Smooth muscle cell of trachea (primary cell): Measurements from ENCODE around the gene ALS2CL. TPM values are rescaled to one million over a fixed set of nuclear protein-coding genes. Genes with fewer than 3 reads are reported as not detected.

Experiments
- total RNA-seq: library from RNA; depleted of rRNA; stranded (reverse); fragments of >200 nt; gene quantifications from 2 replicates; pipeline ENCODE4 v1.2.1, GENCODE V29; 2014

ALS2CL gene
- total RNA-seq: 0.87 and 2.5 TPM in 2 replicates

GRCh38 chr3:46693038-46693891 is at the start of gene ALS2CL:
Gene ALS2CL (minus strand): TSS chr3:46693679. CDS start chr3:46689440, 4,239 bp downstream.

GRCh38 chr3:46717447-46718231 is 24.2 kb upstream of the ALS2CL start, which contains the start of gene PRSS50:
Gene PRSS50 (minus strand): TSS chr3:46717869. CDS start chr3:46717824, 45 bp downstream.

GRCh38 chr3:46701181-46701939 is 7.9 kb upstream of the ALS2CL start, which contains the start of gene TMIE:
Gene TMIE (plus strand): TSS chr3:46701392. CDS start chr3:46701488, 96 bp downstream.

Other genes with a start within 250 kb of the ALS2CL start
- gene LTF, start 228.8 kb downstream of the ALS2CL start, total RNA-seq: not detected in 2 replicates
- gene RTP3, start 195.7 kb downstream of the ALS2CL start, total RNA-seq: not detected in 2 replicates
- gene LRRC2, start 127.4 kb downstream of the ALS2CL start, total RNA-seq: under 0.01 and 0.99 TPM in 2 replicates
- gene FAM240A, start 81.2 kb downstream of the ALS2CL start, total RNA-seq: not detected in 2 replicates
- gene TMIE, start 7.7 kb upstream of the ALS2CL start, total RNA-seq: under 0.01 TPM in 1 of 2 replicates, not detected in the other
- gene PRSS50, start 24.2 kb upstream of the ALS2CL start, total RNA-seq: not detected in 2 replicates
- gene MYL3, start 169.8 kb upstream of the ALS2CL start, total RNA-seq: not detected in 2 replicates
- 0.66 TPM in 1 of 2 replicates, not detected in the other for gene PTH1R, start 184.0 kb upstream of the ALS2CL start, total RNA-seq